Uterus (tissue), 2 donors: ENCODE measurements around the gene ACTA2.

ENCODE experiments used
- CTCF ChIP-seq, 4 experiments: fragments of 200-600 bp in 2 of 4; fragments of 450-650 bp in 2 of 4; sonication (generic) in 2 of 4; IDR thresholded peaks; one replicate each; pipeline ENCODE4 v1.5.1; 2016 to 2019; ENCODE audit warnings: antibody characterized with exemption in 4 of 4, mild to moderate bottlenecking in 2 of 4, moderate library complexity in 1 of 4
- POLR2A ChIP-seq, 2 donors: fragments of 450-650 bp; IDR thresholded peaks; one replicate each; pipeline ENCODE4 v1.6.1; 2016; ENCODE audit warnings: antibody characterized with exemption in 2 of 2, mild to moderate bottlenecking in 1 of 2, moderate library complexity in 1 of 2

- no peak for TF ChIP-seq CTCF (IDR thresholded peaks at IDR 0.05)
- no peak for TF ChIP-seq POLR2A (IDR thresholded peaks at IDR 0.05)
These were observed 28.9 kb upstream of the ACTA2 start for GRCh38 chr10:88981435-88981834.
